Measurements from ENCODE around the gene LRRC1.
A peak's percentile ranks its signal among the peaks of the same experiment; 100 is the strongest.

Gene LRRC1

DNA sequence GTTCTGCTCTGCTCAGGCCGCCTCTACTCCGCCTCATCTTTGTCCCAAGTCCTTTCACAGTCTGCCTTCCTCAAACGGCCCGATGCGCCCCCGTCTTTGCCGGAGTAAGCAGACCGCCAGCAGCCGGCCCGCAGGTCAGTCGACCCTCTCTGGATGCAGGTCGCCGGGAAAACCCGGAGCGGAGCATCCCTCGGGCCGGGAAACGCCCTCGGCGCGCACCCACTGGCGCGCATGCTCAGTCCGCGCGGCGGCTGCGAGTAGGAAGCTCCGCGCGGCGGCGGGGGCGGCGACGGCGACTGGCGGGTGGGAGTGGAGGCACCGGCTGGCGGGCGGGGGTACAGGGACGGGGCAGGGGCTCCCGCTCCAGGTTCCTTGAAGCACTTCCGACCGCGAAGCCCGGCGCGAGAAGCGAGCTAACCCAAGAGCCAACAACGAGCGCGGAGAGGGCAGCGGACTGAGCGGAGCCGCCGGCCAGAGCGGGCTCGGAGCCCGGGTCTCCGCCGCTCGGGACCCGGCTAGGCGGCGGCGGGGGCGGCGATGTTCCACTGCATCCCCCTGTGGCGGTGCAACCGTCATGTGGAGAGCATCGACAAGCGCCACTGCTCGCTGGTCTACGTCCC lies at the start of gene LRRC1:
TSS of gene LRRC1 (plus strand) at position 286 of the 620 bp plus-strand sequence. CDS start at position 538, 252 bp downstream.
- peaks cover 8 to 17% of the 10 kb centered on the region in 2 donors for H3K4me1 ChIP-seq (ENCODE audit: control insufficient read depth in 1 of 2, insufficient read depth in 2 of 2, low read length in 2 of 2)
- H3K9me3 ChIP-seq (ENCODE audit: control insufficient read depth in 1 of 2, low read length in 2 of 2), result no peaks in the 10 kb centered on the region
- no peaks in the 10 kb centered on the region for H3K36me3 ChIP-seq (ENCODE audit: control insufficient read depth in 1 of 2, insufficient read depth in 2 of 2, low read length in 2 of 2)
- H3K27me3 ChIP-seq (ENCODE audit: low read depth, low read length), result no peaks in the 10 kb centered on the region
- peak within 1 kb of the TSS; percentile 45 for H3K27ac ChIP-seq (ENCODE audit: low read length)
- H3K4me3 ChIP-seq (ENCODE audit: low read depth in 1 of 2, low read length in 2 of 2), result peak within 1 kb of the TSS; percentile 92 to 98

- Histone ChIP-seq H3K4me1 (ENCODE audit: control insufficient read depth in 1 of 2, insufficient read depth in 2 of 2, low read length in 2 of 2) (no peaks in the 10 kb centered on the region), H3K36me3 (ENCODE audit: control insufficient read depth in 1 of 2, insufficient read depth in 2 of 2, low read length in 2 of 2) (no peaks in the 10 kb centered on the region), H3K9me3 (ENCODE audit: control insufficient read depth in 1 of 2, low read length in 2 of 2) (no peaks in the 10 kb centered on the region), H3K27me3 (ENCODE audit: low read depth, low read length) (no peaks in the 10 kb centered on the region), H3K4me3 (ENCODE audit: low read depth in 1 of 2, low read length in 2 of 2) (no peak overlapping the region), H3K27ac (ENCODE audit: low read length) (no peak overlapping the region)
These were observed 48.2 kb upstream of the LRRC1 start for GRCh38 chr6:53746442-53747103.

GRCh38 chr6:53750052-53750650 lies 44.7 kb upstream of the LRRC1 start:
- Histone ChIP-seq H3K27ac (ENCODE audit: low read length) (no peak overlapping the region), H3K4me1 (ENCODE audit: control insufficient read depth in 1 of 2, insufficient read depth in 2 of 2, low read length in 2 of 2) (no peaks in the 10 kb centered on the region), H3K4me3 (ENCODE audit: low read depth in 1 of 2, low read length in 2 of 2) (no peak overlapping the region), H3K9me3 (ENCODE audit: control insufficient read depth in 1 of 2, low read length in 2 of 2) (no peaks in the 10 kb centered on the region), H3K27me3 (ENCODE audit: low read depth, low read length) (no peaks in the 10 kb centered on the region), H3K36me3 (ENCODE audit: control insufficient read depth in 1 of 2, insufficient read depth in 2 of 2, low read length in 2 of 2) (no peaks in the 10 kb centered on the region)

GRCh38 chr6:53751417-53751816 lies 43.4 kb upstream of the LRRC1 start:
- Histone ChIP-seq H3K4me3 (ENCODE audit: low read depth in 1 of 2, low read length in 2 of 2) (no peak overlapping the region), H3K27me3 (ENCODE audit: low read depth, low read length) (no peaks in the 10 kb centered on the region), H3K9me3 (ENCODE audit: control insufficient read depth in 1 of 2, low read length in 2 of 2) (no peaks in the 10 kb centered on the region), H3K27ac (ENCODE audit: low read length) (no peak overlapping the region), H3K36me3 (ENCODE audit: control insufficient read depth in 1 of 2, insufficient read depth in 2 of 2, low read length in 2 of 2) (no peaks in the 10 kb centered on the region), H3K4me1 (ENCODE audit: control insufficient read depth in 1 of 2, insufficient read depth in 2 of 2, low read length in 2 of 2) (no peaks in the 10 kb centered on the region)

DNA sequence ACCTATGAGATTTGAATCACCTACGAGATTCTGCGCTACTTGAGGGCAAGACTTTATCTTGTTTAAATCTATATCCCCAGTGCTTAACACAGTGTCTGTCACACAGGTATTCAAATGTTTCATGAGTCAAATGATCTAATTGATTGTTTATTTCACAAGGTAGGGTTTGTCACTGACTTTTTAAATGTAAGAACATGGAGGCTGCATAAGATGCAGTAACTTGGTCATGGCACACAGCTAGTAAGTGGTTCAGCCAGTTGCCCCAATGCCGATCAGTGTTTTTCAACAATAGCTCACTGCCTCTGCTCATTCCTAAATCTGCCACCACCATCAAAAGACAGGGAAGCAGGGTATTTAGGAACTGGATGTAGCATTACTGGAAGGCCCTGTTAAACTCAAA lies 42.4 kb upstream of the LRRC1 start:
- H3K27me3 ChIP-seq (ENCODE audit: low read depth, low read length), result no peaks in the 10 kb centered on the region
- no peak overlapping the region for H3K4me3 ChIP-seq (ENCODE audit: low read depth in 1 of 2, low read length in 2 of 2)
- H3K36me3 ChIP-seq (ENCODE audit: control insufficient read depth in 1 of 2, insufficient read depth in 2 of 2, low read length in 2 of 2), result no peaks in the 10 kb centered on the region
- no peak overlapping the region for H3K27ac ChIP-seq (ENCODE audit: low read length)
- no peaks in the 10 kb centered on the region for H3K4me1 ChIP-seq (ENCODE audit: control insufficient read depth in 1 of 2, insufficient read depth in 2 of 2, low read length in 2 of 2)
- no peaks in the 10 kb centered on the region for H3K9me3 ChIP-seq (ENCODE audit: control insufficient read depth in 1 of 2, low read length in 2 of 2)

- Histone ChIP-seq H3K36me3 (ENCODE audit: control insufficient read depth in 1 of 2, insufficient read depth in 2 of 2, low read length in 2 of 2) (no peaks in the 10 kb centered on the region), H3K27ac (ENCODE audit: low read length) (no peak overlapping the region), H3K27me3 (ENCODE audit: low read depth, low read length) (no peaks in the 10 kb centered on the region), H3K9me3 (ENCODE audit: control insufficient read depth in 1 of 2, low read length in 2 of 2) (no peaks in the 10 kb centered on the region), H3K4me1 (ENCODE audit: control insufficient read depth in 1 of 2, insufficient read depth in 2 of 2, low read length in 2 of 2) (no peaks in the 10 kb centered on the region), H3K4me3 (ENCODE audit: low read depth in 1 of 2, low read length in 2 of 2) (no peak overlapping the region)
These were observed 41.9 kb upstream of the LRRC1 start for GRCh38 chr6:53752856-53753255.

DNA sequence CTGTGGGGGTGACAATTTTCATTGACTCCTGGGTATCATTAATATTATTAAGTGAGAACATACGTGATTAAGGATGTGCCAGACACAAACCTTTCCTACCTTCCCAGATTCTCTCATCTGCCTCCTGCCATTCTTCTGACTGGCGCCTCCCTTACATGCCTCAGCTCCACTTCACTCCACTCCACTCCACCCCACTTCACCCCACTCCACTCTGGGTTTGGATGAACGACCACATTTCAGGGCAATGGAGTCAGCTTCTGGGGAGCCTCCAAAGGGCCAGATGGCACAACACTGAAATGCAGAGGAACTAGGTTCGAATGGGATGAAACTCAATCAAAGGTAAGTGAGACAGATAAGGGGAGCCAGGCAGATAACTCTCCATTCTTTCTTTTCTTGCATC lies 40.5 kb upstream of the LRRC1 start:
- Histone ChIP-seq H3K36me3 (ENCODE audit: control insufficient read depth in 1 of 2, insufficient read depth in 2 of 2, low read length in 2 of 2) (no peaks in the 10 kb centered on the region), H3K27me3 (ENCODE audit: low read depth, low read length) (no peaks in the 10 kb centered on the region), H3K27ac (ENCODE audit: low read length) (no peak overlapping the region), H3K4me1 (ENCODE audit: control insufficient read depth in 1 of 2, insufficient read depth in 2 of 2, low read length in 2 of 2) (no peaks in the 10 kb centered on the region), H3K4me3 (ENCODE audit: low read depth in 1 of 2, low read length in 2 of 2) (no peak overlapping the region), H3K9me3 (ENCODE audit: control insufficient read depth in 1 of 2, low read length in 2 of 2) (no peaks in the 10 kb centered on the region)

- Histone ChIP-seq H3K27me3 (ENCODE audit: low read depth, low read length) (no peaks in the 10 kb centered on the region), H3K9me3 (ENCODE audit: control insufficient read depth in 1 of 2, low read length in 2 of 2) (no peaks in the 10 kb centered on the region), H3K4me3 (ENCODE audit: low read depth in 1 of 2, low read length in 2 of 2) (no peak overlapping the region), H3K36me3 (ENCODE audit: control insufficient read depth in 1 of 2, insufficient read depth in 2 of 2, low read length in 2 of 2) (no peaks in the 10 kb centered on the region), H3K4me1 (ENCODE audit: control insufficient read depth in 1 of 2, insufficient read depth in 2 of 2, low read length in 2 of 2) (no peaks in the 10 kb centered on the region), H3K27ac (ENCODE audit: low read length) (no peak overlapping the region)
These were observed 38.4 kb upstream of the LRRC1 start for GRCh38 chr6:53756396-53756795.

DNA sequence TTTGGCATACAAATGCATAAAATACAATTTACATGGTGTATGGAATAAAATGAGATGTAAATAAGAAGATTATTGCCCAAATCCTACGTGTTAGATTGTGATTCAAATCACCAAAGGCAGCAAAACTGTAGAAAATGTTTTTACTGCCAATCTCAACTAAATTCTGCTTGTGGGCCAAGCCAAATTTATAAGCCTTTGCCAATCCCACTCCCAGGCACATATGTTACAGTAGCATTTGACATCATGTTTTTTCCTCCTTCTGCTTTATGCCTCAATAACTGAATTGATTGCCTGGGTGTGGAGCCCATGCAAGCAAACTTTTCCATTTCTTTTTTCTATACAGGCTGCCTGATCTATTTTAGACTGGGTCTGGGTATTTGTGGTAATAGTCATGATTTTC lies 36.3 kb upstream of the LRRC1 start:
- Histone ChIP-seq H3K27me3 (ENCODE audit: low read depth, low read length) (no peaks in the 10 kb centered on the region), H3K27ac (ENCODE audit: low read length) (no peak overlapping the region), H3K4me1 (ENCODE audit: control insufficient read depth in 1 of 2, insufficient read depth in 2 of 2, low read length in 2 of 2) (no peaks in the 10 kb centered on the region), H3K9me3 (ENCODE audit: control insufficient read depth in 1 of 2, low read length in 2 of 2) (no peaks in the 10 kb centered on the region), H3K36me3 (ENCODE audit: control insufficient read depth in 1 of 2, insufficient read depth in 2 of 2, low read length in 2 of 2) (no peaks in the 10 kb centered on the region), H3K4me3 (ENCODE audit: low read depth in 1 of 2, low read length in 2 of 2) (no peak overlapping the region)

GRCh38 chr6:53761036-53761435 lies 33.8 kb upstream of the LRRC1 start:
- no peaks in the 10 kb centered on the region for H3K4me1 ChIP-seq (ENCODE audit: control insufficient read depth in 1 of 2, insufficient read depth in 2 of 2, low read length in 2 of 2)
- H3K4me3 ChIP-seq (ENCODE audit: low read depth in 1 of 2, low read length in 2 of 2), result no peak overlapping the region
- no peak overlapping the region for H3K27ac ChIP-seq (ENCODE audit: low read length)
- no peaks in the 10 kb centered on the region for H3K36me3 ChIP-seq (ENCODE audit: control insufficient read depth in 1 of 2, insufficient read depth in 2 of 2, low read length in 2 of 2)
- no peaks in the 10 kb centered on the region for H3K27me3 ChIP-seq (ENCODE audit: low read depth, low read length)
- no peaks in the 10 kb centered on the region for H3K9me3 ChIP-seq (ENCODE audit: control insufficient read depth in 1 of 2, low read length in 2 of 2)

DNA sequence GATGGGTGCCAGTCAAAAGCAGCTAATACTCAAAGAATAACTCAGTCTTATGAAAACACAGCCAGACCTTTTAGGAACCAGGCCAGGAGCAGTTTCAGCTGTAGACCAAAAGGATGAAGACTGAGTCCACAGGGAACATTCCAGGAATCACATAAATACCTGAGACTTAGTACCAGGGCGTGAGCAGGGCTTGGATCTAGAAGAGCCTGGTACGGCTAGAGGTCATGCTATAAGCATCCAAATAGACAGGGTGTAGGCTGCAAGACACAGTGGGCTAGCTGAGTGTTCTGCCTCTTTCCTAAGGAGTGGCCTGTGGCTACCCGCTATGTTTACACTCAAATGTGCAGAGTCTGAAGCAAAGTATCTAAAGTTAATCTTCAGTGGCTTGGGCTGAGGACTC lies 29.5 kb upstream of the LRRC1 start:
- Histone ChIP-seq H3K4me1 (ENCODE audit: control insufficient read depth in 1 of 2, insufficient read depth in 2 of 2, low read length in 2 of 2) (no peaks in the 10 kb centered on the region), H3K4me3 (ENCODE audit: low read depth in 1 of 2, low read length in 2 of 2) (no peak overlapping the region), H3K27me3 (ENCODE audit: low read depth, low read length) (no peaks in the 10 kb centered on the region), H3K9me3 (ENCODE audit: control insufficient read depth in 1 of 2, low read length in 2 of 2) (no peaks in the 10 kb centered on the region), H3K27ac (ENCODE audit: low read length) (no peak overlapping the region), H3K36me3 (ENCODE audit: control insufficient read depth in 1 of 2, insufficient read depth in 2 of 2, low read length in 2 of 2) (no peaks in the 10 kb centered on the region)

Measured in muscle layer of duodenum (tissue), 2 donors.